Measurements from ENCODE around the gene COX5B.
A peak's percentile ranks its signal among the peaks of the same experiment; 100 is the strongest.
"Not testable (repeated sequence)": the region's sequence is repeated elsewhere in the genome, so short reads cannot be mapped to it uniquely, and the experiment has no call there.

The COX5B gene

DNA sequence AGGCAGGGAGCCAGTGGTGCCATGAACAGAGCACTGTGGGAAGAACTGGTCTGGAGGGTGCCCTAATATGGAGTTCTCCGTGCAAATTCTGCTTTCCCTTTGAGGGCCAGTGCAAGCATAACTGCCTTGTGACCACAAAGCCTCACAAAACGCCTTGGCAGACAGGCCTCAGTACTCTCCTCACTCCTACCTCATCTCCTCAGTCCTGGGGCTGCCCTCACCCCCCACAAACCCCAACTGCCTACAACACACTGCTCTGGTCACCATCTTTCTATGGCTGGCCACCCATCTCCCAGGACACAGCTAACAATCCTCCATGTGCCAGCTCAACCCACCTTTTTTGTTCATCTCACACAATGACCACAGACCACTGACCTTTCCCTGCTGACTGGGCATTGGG, 8.9 kb downstream of the COX5B start:
- no peak for DNase-seq

DNA sequence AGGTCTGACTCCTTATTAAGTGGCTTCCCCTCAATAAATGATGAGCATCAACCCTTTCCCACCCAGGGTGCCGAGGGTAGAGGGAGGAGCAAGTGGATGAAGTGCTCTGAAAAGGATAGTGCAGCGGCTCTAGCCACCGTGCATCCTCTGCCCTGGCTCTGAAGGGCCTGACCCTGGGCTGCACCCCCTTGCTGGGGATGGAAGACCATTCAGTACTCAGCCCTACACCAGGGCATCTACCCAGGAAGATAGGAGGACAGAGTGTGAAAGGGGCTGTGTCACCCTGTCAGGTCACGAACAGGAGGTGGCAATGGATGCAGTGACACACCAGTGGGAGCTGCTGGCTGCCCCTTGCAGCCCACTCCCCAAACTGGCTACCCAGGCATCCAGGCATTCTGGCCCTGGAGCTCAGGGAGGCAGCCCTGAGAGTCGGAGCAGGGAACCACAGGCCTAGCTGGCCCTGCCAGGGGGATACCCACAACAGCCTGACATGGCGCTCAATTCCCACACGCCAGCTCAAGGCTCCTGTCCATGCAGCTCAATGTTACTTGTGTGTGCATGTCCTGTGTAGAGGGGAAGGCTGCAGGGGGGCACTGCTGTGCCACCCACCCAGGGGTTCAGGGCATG, 10.4 kb downstream of the COX5B start:
- no peak for DNase-seq

DNA sequence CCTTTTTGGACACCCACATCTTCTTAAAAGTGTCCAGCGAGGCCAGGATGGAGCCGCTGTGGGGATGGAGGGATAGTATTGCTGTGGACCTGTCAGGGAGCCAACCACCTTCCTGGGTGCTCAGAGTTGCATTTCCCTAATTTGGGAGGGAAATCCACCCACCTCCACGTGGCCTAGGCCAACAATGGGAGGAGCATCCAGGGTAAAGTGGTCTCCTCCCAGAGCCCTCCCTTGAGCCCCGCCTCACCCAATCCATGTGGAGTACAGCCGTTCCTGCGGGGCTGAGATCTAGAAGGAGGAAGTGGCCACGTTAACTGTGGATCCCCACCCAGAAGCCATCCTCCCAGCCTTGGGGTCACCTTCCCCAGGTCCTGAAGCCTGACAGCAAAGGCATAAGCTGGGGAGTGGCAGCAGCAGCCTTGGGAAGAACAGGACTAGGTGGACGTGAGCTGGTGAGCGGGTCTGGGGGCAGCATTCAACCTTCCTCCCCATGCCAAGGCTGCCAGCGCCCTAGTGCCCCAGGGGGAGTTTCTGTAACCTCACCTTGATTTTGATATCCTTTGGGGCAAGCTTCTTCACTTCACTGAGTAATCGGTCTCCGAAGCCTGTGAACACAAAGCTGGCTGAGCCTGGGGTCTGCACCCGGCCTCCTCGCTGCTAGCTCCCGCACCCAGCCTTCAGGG, 11.2 kb downstream of the COX5B start:
- DNase-seq, result no peak

DNA sequence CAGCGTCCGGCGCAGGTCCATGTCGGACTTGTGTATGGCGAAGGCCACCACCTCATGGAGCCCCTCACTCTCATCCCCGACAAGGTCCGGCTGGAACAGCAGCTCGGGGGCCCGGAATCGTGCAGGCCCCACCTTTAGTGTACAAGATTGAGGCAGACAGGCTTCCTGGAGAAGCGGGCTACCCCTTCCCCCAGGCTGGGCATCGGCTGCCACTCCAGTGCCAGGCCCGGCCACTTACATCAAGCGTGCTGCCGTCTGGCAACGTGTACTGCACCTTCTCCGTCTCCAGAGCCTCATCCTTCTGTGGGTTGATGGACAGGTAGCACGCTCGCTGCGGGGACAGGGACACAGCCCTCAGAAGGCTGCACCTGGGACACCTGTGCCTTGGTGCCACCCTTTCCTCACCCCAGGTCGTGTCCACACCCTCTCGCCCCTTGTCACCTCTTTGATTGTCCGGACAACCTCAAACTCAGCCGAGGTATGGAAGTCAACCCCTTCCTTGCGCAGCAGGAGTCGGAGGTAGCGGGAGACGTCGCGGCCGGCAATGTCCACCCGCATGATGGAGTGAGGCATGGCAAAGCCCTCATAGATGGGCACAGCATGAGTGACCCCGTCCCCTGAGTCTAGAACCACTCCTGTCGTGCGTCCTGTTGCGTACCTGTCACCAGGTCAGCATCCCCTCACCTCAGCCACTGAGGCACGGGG, 12.3 kb downstream of the COX5B start:
- DNase-seq, result no peak

DNA sequence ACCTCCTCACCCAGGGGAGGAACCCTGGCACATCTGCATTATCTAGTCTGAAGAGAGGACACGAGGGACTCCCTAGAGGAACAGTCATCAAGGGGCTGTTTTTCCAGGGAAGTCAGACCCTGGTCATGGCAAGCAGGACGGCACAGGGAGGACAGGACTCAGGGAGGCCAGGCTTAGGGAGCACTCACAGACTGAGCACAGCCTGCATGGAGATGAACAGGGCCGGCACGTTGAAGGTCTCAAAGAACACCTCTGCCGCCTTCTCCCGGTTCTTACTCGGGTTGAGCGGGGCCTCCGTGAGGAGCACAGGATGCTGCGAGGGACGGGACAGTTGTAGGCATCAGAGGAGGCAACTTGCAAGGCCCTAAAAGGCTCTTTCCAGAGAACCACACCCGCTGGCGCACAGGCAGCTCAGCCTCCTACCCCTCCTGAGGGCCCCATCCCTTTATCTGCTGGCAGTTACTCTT, 12.9 kb downstream of the COX5B start:
- no peak for DNase-seq

DNA sequence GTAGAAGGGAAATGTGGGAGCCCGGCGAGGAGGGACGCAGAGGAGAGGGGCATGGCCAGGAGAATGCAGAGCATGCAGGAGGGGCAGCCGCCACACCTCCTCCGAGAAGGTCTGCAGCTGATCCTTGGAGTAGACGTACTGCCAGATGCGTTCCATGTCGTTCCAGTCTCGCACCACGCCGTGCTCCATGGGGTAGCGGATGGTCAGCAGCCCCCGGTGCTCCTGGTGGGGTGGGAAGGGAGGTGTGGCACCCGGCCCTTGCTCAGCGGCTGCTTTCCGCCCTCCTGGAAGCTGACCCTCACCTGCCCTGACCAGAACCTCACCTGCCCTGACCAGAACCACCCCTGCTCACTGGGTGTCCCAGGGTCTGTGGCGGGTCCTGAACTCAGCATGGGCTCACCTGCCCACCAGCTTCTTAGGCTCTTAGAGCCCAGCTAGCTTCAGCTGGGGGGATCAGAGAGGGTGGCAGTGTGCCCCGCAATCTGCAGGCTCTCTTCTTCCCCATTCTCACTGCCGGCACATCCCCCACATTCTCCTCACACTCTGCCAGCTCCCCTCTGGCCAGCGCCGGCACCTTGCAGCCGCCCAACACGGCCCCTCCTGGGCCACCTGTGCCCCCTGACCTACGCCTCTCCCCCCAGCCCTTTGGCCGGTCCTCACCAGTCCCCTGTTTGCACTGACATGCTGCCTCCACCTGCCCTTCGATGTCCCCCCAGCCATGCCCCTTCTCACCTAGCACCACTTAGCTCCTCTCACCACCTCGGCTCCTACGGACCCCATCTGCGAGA, 13.6 kb downstream of the COX5B start:
- no peak for DNase-seq

DNA sequence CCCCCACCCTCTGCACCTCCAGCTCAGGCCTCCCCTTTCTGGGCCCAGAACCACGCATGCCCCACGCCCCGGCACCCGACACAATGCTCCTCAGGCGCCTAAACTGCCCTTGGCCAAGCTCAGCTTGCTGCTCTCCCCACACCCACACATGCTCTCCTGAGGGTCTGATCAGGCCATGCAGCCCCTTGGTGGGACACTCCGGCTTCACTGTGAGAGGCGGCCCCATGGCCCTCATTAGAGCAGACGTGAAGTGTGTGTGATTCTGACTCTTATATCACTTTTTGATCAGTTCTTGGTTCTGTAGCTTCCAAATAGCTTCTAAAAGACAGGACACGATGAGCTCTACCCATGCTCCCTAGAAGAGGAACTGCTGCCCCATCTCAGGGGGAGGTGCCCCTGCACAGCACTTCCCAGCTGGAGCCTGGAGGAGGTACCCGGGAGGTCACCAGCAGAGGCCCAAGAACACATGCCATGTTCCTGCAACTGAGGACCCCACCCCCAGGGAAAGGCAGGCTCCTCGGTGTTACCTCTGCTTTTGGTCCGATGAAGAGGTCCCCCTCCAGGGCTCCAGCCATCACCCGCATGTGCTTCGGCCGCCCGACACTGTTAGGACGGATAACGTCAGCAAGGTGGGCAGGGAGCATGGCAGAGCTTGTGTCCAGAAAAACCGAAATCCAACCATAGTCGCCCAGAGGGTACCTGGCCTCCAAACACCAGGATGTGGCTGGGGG, 14.3 kb downstream of the COX5B start:
- DNase-seq, result no peak

DNA sequence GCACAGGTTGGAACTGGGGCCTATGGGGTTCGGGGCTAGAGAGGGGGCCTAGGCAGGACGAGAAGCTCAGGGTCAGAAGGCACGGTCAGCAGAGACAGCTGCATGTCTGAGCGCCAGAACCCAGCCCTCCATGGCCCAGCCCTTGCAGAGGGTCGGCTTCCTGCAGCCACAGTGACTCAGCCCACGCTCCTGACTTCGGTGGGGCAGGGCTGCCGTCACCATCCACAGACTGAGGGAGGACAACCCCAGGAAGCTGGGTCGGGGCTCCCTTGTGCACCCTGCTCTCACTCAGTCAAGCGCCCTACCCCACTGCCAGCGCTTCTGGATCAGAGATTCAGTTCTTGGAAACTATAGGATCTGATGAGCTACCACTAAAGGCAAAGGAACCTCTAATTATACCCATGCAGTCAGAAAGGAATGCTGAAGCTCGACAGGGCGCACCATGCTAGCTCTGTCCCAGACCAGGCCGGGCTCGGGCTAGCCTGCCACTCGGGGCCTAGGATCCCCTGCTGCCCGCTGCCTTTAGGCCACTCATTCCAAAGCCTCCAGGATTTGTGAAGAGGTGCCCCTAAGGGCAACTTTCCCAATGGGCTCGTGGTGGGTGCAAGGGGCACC, 15.0 kb downstream of the COX5B start:
- DNase-seq, result no peak

DNA sequence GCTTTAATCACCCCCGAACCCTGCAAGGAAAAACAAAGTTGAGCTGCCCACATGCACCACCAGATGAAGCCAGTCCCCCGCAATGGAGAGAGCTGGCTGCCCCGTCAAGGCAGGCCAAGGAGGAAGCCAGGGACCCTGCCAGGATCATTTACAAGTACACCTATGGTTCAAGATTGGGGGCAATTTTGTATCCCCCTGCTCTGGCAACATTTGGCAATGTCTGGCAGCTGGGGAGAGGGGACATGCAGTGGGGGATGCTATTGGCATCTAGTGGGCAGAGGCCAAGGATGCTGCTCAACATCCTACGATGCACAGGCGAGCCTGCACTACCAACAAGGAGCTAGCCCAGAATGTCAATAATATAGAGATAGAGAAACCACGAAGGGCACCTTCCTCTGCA, 16.1 kb downstream of the COX5B start:
- DNase-seq, result no peak

DNA sequence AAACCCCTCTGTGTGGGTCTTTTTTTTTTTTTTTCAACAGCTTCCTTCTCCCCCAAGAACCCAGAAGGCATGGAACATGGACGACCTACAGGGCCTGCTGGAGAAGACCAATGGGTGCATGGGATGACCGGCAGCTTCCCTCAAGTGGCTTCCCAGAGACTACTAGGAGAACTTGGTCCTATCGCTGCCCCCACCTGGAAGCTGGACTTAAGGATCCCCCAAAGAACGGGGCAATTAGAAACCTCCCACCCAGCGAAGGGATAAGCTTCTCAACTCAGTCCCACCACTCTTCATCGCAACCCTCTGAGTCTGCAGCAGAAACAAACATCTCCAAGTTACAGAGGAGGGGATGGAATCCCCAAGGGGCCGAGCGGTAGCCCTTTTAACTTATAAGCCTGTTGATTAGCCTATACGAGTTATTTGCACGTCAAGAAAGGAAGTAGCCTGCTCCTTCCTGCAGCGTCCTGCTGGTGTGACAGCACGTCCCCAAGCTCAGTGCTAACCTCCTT, 16.6 kb downstream of the COX5B start:
- no peak for DNase-seq

DNA sequence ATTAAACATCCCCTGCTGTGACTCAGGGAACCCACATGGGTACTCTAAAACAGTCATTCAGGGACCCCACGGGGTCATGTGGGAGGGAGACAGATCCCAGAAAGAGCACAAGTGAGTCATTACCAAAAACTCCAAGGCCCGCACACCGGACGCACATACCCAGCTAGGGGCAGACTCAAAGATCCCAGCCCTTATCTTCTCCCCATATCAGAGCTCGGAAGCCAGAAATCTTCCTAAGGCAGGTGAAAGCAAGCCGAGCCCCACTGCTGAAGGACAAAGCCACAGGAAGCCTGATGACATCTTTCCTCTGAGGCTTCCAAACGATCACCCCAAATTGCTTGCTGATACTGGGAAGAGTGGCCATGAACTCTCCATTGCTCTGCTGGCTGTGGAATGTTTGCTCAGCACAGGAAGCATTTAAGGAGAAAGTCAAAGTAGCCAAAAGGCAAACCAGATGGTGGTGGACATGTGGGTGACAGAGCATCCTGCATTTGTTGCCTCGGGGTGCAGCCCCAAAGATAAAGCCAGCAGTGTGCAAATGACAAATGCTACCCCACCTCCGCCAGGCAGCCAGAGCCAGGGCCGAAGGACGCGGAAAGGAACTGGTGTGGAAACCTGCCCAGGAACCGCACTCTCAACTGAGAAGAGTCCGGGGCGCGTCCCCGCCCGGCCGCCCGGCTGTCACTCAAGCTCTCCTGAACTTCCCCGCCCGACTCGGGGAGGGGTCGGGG, 17.2 kb downstream of the COX5B start:
- peak; percentile 82 for DNase-seq

DNA sequence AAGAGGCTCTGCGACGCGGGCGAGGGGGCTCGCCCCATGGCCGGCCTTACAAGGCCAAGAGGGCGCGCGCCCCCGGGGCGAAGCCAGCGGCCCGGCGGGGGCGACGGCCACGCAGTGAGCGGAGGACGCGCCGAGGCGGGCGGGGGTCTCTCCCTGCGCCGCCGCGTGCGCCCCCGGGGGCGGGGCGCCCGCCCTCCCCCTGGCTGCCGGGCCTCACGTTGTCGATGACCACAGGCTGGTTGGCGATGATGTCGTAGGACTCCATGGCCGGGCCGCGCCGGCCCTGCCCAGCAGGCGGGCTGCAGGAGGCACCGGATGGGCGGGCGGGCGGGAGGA, 17.7 kb downstream of the COX5B start:
- DNase-seq, result no peak

DNA sequence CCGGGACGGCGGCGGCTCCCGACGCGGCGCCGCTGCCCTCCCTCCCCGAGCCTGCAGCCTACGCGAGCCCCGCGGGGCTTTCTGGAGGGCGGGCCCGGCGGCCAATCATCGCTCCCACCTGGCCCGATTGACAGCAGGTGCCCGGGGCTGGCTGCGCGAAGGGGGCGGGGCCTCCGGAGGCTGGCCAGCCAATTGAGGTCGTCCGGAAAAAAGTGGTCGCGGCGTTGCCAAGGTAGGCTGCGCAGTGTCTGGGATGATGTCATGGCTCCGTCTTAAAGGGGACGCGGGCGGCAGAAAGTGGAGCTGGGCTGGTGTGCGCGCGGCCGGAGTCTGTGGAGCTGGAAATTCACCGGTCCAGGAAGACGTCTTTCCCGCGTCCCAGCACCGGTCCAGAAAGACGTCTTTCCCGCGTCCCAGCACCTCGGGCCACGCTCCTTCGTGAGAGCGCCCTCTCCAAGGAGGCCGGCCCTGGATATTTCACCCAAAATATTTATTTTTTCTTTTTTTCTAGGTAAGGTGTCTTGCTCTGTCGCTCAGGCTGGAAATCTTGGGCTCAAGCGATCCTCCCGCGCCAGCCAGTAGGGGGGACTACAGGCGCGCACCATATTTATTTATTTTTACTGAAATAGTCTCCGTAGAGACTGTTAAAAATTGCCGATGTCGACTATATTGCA, 18.2 kb downstream of the COX5B start, which contains the start of gene ACTR1B:
Gene ACTR1B, minus strand, starts transcription at position 83 of the 674 bp plus-strand sequence. CDS start 154 bp downstream, outside the sequence.
- DNase-seq, result peak; percentile 99

DNA sequence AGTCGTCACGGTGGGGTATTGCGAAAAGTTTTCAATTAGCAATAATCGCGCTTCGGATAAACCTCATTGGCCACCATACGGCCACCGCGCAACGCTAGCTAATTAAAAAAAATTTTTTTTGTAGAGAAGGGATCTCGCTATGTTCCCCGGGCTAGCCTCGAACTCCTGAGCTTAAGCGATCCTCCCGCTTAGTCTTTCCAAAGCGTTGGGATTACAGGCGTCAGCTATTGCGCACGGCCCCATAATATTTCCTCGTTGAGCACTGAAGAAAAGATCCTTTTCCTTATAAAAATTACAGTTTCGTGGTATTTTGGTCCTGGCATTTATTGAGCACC, 18.7 kb downstream of the COX5B start:
- DNase-seq, result peak; percentile 64

DNA sequence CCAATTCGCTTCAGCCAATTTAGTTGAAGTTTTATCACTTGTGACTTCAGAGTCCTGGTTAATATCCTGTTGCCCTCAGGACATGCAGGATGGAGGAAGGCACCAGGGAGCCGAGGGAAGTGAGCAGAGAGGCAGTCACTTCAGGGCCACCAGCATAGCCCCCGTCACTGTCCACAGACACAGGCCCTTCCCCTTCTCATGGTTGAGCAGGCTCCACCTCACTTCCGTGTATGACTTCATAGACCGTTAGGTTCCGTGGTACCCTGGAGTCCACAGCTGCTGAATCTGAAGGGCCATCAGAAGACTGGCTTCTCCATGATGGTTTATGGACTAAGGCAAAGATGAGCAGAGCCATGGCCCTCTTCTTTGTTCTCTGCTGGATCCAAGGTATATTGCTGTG, 23.6 kb downstream of the COX5B start, which contains the start of gene C2orf92:
Gene C2orf92, plus strand, starts transcription at position 266 of the 400 bp plus-strand sequence. Its CDS starts 76 bp downstream, at position 342.
- no peak for DNase-seq

DNA sequence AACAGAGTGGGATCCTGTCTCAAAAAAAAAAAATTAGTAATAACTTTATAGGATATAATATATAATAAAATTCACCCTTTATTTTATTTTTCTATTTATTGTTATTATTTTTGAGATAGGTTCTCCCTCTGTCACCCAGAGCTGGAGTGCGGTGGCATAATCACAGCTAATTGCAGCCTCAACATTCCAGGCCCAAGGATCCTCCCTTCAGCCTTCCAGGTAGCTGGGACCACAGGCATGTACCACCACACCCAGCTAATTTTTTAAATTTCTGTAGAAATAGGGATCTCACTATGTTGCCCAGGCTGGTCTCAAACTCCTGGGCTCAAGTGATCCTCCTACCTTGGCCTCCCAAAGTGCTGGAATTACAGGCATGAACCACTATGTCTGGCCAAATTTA, 24.6 kb downstream of the COX5B start:
- no peak for DNase-seq

DNA sequence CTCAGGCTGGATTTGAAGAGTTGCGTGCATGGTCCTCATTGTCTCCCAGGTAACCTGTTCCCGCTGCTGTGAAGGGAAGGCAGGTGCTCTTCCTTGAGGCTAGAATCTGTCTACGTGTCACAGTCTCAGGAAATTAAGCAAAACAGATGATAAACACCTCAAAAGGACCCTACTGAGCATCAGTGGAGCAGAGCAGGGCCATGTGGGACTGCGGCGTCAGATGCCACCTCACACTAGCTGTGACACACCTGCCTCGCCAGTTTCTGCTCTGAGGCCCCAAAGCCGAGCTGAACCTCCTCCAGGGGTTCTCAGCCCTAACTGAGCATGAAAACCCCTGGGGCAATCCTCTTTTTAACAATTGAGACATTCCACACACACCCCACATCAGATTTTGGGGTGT, 25.7 kb downstream of the COX5B start:
- no peak for DNase-seq

DNA sequence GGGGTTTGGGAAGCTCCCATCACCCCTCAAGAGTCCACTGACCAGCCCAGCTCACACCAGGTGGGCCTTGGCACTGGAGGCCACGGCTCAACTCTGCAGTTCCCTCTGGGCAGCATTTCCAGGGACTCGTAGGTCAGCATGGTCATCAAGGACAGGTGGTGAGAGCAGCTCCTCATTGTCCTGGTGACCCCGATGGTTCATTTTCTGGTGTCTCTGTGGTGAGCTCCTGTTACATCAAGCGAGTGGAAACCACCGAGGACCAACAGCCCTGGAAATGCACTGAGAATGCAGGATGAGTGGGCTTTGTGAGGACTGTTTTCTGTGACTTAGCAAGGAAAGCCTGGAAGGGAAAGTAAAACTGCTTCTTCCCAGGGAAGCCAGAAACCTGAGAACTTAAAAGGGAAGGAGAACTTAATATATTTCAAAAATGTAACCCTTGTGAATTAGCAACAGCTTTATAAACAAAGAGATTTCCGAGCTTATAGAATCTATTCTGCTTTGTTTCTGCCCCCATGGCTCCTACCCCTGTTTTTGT, 26.8 kb downstream of the COX5B start:
- not testable (repeated sequence) for DNase-seq

DNA sequence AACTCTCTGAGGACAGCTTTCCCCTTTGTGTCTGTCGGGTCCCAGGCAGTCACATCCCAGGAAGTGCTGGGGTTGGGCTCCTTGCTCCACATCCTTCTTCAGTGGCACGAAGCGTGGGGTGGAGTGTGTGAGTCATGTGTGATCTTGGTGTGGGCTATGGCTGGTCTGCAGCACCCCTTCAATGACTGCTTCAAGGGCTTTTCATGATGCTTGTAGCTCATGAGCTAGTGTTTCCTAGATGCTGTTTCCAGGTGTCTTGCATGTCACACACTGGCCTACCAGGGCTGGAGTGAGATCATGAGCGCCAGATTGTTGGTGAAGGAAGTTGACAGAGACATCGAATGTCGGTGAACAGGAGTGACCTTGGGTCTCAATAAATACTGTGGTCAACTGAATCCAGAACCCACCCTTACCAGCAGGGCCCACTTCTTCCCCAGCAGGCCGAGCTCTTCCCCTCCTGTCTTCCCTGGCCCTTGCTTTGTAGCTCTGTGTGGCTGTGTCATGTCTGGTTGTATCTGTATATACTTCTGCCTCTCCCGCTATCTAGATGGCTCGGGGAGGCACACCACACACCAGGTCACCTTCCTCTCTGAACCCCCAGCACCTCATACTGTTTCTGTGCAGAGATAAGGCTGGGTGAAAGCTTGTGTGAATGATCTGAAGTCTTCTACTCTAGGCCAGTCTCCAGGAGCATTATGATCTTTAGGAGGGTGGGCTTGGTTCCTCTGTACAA, 27.5 kb downstream of the COX5B start:
- DNase-seq, result peak; percentile 54

DNA sequence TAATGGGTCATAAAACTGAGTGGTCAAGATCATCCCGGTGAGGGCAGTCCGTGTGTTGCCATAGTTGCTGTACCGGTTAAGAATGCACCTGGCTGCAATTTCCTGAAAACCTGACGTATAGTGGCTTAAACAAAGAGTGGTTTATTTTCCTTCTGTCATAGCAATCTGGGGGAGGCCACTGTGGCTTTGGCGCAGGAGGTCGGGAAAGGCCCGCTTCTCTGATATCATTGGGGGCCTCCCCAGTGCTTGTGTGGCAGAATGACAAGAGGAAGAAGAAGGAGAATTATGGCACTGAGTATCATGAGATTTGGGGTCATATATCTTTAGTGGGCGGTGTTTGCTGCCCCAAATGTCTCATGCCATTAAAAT, 28.0 kb downstream of the COX5B start:
- no peak for DNase-seq
